ELR (cell line): ENCODE data around the gene EFNA4.
"Not testable (repeated sequence)": the region's sequence is repeated elsewhere in the genome, so short reads cannot be mapped to it uniquely, and the experiment has no call there.

Experiments used
- DNase-seq: peaks from one replicate; pipeline ENCODE4 v3.0.0-alpha.2; 2015; ENCODE audit warnings: low read depth

Gene EFNA4

DNA sequence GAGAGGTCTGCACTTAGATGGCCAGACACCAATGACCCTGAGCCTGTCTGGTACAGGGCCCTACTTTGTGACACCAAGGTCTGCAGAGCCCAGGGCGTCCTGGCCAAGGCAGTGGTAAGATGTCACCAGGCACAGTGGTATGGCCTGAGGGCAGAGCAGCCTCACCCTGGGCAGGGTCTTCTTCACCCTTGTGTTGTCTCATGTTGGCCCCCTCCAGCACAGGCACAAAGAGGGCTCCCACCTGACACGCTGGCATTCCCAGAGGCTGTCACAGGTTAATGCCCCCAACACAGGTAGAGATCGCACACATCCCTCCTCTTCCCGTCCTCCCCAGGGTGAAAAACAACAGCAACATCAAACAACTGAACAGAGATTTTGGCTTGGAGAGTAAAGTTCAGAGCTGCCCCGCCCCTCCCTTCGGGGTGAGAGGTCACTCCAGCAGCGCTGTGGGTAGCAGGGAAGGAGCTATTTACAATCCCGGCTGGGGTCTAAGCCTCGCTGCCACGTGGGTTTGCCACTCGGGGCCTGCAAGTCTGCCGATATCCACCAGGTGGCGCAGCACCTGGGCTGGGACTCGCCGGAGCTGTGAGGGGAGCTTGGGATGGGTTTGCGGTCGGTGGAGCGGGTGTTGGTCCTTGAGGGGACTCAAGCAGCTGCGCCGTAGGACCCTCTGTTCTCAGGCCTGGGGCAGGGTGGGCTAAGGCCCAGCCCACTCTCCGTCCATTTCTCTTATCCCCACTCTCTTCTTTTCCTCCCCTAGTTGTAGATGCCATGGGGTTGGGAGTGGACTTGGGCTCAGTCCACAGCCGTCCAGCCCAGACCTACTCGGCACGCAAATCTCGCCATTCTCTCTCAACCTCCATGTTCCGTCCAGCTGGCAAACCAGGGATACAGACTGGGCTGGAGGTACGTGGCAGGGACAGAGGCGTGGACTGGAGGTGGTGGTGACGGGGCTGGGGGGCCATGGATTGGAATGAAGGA, 27.8 kb downstream of the EFNA4 start:
- peak; percentile 77 for DNase-seq

DNA sequence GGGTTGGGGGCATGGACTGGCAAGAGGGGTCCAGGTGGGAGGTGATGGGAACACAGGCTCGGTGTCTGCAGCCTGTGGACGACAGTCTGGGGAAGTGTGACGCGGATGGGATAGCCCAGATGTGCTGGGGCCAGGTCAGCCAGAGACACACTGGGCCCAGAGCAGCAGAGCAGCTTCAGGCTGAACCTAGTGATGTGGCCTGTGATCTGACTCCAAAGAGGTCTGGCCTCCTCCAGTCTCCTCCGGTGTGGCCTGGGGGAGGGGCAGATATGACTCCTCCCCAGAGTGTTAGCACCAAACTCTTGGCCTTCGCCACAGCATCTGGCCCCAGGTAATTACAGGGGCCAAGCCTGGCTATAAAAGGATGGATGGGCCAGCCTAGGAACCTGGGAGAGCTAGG, 28.6 kb downstream of the EFNA4 start:
- no peak for DNase-seq

DNA sequence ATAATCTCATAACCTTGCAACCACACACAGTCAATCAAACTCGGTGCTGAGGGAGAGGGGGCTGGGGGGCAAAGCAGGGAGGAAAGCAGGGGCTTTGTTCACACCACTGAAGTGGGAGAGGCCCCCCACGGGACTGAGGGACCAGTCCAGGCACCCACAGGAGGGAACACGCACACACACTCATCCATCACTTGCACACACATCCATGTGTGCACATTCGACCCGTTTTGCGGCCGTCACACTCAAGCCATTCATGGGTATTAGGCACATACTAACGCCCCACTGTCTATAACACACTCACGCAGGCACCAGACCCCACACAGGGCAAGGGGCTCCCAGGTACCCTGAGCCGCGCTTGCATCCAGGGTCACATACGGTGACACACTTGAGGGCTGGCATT, 29.1 kb downstream of the EFNA4 start:
- no peak for DNase-seq

DNA sequence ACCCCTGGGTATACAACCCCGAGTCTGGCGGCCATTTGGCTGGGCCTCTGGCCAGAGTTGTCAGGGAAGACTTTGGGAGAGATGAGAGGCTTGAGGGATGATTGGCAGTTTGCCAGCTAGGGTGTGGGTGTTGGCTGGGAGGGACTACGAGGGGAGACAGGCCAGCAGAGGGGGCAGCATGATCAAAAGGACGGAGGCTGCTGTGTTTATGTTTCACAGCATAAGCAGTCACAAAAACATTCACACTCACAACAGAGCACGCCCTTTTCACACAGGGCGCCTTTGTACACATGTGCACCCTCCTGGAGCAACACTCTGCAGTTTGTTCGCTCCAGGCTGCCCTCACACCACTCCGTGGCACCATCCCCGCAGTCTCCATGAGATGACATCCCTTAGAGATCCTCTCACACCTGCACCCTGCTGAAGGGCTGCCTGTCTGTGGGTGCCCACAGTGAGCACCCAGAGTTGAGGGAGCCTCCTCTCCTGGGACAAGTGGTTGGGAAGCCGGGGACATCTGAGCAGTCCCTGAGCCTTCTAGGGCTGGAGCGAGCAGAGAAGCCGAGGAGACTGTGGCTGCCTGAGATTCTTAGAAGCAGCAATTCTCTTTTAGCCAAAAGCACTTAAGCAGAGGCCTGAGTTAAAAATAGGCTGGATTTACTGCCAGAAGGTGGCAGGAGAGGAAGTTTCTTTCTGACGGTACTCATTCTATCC, 30.5 kb downstream of the EFNA4 start:
- peak; percentile 62 for DNase-seq

DNA sequence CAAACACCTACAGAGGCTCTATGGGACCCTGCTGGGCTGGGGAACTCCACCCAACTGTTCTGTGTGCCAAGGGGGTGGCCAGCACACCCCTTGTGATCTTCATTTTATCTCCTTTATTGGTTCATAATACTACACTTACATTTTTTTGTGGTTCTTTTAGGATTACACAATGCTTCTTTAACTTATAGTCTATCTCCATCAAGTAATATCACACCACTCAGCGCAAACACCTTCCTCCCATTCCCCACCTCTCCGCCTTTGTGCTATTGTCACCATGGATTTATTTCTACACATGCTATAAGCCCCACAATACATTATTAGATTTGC, 31.0 kb downstream of the EFNA4 start:
- no peak for DNase-seq

DNA sequence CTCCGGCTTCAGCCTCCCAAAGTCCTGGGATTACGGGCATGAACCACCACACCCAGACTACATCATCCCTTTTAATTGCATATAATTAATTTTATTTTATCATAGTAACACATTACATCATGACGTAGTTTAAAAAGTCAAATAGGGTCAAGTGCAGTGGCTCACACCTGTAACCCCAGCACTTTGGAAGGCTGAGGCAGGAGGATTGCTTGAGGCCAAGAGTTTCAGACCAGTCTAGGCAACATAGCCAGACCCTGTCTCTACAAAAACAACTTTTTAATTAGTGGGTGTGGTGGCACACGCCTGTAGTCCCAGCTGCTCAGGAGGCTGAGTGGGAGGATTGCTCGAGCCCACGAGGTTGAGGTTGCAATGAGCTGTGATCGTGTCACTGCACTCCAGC, 35.8 kb downstream of the EFNA4 start:
- DNase-seq: no peak

DNA sequence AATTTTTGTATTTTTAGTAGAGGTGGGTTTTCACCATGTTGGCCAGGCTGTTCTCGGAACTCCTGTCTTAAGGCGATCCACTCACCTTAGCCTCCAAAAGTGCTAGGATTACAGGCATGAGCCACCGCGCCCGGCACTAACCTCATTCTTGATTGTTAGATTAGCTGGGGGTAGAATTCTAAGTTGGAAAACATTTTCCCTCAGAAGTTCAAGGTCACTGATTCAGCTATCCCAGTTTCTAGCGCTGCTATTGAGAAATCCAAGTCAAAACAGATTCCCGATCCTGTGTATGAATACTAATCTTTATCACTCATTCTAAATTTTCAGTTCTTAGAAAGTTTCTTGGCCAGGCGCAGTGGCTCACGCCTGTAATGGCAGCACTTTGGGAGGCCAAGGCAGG, 39.8 kb downstream of the EFNA4 start:
- DNase-seq: no peak

DNA sequence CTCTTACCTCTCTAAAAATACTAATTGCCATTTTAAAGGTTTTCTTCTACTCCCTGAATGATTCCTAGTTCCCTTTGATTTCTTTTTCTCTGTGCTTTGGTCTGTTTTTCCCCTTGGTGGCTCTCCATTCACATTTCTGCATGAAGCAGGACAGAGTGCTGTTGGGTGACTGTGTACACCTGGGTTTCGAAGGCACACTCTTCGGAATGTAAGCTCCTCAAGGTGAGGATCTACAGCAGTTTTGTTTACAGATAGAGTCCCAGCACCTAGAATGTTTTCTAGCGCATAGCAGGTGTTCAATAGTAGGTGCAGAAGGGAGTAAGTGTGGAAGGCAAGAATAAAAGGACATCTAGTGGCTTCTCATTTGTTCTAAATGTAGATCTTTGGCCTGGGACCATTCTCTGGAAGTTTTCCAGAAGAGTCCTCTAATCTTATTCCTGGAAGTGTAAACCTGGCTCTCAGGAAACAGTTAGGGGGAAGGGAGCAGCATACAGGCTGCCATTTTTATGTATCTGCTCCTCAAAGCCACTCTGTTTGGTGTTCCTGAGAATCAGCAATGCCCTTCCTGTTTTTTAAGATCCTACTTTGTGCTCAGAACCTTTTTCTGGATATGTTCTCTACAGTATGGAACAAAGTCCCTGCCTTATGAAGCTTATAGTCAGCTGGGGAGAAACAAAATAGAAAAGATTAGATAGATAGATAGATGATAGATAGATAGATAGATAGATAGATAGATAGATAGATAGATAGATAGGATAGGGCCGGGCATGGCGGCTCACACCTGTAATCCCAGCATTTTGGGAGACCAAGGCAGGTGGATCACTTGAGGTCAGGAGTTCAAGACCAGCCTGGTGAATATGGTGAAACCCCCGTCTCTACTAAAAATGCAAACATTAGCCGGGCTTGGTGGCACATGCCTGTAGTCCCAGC, 41.3 kb downstream of the EFNA4 start:
- no peak for DNase-seq

DNA sequence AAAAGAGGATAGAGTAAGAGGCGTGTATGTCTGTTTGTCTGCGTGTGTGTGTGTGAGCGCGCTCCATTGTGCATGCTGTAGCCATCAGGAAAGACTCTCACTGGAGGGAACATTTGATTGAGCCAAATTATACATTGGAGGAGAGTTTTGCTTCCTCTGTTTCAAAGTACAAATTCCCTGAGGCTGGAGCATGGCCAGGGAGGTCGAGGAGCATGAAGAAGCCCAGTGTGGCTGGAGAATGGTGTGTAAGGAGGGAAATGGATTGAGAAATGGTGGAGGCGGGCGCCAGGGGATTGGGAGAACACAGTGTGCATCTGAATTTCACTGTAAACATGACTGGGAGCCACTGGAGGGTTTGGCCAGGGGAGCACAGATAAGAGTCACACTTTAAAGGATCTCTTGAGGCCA, 42.1 kb downstream of the EFNA4 start:
- no peak for DNase-seq

DNA sequence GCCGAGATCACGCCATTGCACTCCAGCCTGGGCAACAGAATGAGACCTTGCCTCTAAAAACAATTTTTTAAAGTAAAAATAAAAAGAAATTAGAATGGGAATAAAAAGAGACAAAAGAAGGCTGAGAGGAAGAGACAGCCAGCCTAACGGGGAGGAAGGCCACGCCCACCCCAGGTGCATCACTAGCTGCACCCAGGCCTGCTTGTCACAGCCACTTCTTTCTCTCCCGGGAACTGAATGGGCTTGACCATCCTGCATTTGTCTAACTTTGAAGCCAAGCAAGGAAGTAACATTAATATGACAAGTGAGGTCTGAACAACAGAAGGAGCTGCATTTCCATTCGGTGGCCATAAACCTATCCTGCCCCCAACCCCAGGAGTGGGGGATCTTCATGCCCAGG, 43.3 kb downstream of the EFNA4 start:
- no peak for DNase-seq

DNA sequence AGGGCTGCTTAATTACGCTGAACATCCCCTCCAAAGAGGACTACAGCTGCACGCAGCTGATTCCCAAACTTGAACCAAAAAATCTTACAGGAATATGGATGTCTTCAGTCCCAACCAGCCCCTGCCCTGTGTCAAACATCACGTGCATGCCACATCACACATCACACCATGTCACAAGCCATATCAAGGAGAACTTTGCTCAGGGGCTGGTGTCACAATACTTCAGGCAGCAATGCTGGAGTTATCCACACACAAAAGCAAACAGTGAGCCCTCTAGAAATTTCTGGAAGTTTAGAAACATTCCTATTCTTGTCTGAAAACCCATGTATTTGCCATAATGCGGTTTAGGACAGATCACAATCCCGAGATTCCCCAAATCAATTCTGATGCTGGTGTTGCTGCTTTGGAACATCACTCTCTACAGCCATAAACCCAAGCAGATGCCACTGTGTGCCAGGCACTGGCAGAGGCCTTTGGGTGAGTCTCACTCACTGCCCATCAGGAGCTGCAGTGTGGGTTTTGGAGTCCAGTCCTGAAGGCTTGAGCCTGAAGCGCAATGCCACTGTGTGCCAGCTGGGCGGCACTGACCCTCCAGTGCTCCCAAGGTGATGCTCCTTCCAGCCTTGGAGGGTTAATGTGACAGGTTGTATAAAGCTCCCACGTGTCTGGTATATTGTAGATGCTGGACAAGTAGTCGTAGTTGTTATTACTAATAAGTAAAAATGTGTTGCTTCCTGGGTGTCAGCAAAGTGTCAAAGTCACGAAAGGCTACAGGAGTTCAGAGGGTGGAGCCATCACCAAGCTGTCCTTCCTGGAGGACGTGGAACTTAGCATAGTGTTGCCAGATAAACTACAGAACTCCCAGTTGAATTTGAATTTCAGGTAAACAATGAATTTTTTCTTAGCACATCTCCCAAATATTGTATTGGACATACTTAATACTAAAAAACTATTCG, 44.0 kb downstream of the EFNA4 start:
- no peak for DNase-seq

DNA sequence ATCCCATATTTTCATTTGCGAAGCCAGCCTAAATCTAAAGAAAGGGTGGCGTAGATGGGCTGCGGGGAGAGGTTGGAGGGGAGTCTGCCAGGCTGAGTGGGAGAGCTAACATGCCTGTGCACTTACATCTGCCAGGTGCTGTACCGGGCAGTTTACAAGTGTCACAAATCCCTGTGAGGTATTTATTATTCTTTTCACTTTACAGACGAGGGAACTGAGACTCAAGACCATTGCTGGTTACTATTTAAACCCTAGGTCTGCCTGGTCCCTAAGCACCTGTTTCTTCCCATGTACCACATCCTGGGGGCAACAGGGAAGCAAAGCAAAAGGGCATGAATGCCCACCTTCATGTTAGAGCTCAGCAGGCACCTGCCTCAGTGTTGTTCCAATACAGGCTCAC, 44.8 kb downstream of the EFNA4 start:
- no peak for DNase-seq

DNA sequence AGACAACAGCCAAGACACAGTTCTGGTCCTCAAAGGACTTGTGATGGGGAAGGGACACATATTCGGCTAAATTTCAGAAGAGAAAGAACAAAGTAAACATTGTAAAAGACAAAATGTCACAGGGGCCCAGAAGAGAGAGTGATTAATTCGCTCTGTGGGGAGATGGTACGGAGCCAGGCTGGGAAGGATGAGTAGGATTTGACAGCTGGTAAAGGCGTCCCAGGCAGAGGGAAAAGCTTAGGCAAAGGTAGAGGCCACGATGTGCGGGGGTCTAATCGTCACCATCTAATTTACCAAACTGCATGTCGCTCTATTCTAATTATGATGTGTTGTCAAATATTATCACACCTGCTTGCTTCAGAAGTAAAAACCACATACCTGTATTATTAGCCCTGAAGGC, 46.8 kb downstream of the EFNA4 start:
- DNase-seq: no peak

DNA sequence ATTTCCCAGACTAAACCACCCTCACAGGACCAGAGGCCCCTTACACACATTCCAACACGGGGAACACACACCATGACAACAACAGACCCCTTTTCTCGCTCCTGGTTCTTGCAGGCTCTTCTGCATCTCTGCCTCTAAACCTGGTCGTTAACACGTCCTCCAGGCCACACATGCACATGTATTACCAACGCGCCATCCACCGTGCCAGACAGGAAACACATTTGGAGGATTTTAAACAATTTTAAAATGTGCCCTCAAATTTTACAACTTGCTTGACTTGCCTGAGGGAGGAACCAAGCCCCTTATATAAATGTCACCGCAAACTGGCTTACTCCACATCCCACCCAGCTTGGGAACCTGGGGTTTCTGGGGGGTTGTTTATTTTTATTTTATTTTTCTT, 47.3 kb downstream of the EFNA4 start:
- no peak for DNase-seq

DNA sequence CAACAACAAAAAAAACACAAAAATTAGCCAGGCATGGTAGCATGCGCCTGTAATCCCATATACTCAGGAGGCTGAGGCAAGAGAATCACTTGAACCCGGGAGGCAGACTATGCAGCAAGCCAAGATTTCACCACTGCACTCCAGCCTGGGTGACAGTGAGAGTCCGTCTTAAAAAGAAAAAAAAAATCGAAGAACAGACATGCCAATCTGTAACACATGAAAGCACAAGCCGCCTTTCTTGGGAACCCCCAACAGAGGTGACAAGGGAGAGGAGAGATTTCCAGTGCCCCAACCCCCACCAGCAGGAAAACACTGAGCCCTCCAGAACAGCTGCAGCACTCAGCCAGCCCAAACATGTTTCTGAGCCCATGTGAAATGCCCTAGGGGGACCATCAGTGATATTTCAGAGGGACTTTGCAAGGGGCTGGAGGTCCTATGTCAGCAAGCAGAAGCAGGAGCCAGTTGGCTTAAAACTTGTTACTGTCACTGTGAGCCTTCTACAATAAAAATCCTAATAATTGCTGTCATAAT, 50.0 kb downstream of the EFNA4 start:
- no peak for DNase-seq

DNA sequence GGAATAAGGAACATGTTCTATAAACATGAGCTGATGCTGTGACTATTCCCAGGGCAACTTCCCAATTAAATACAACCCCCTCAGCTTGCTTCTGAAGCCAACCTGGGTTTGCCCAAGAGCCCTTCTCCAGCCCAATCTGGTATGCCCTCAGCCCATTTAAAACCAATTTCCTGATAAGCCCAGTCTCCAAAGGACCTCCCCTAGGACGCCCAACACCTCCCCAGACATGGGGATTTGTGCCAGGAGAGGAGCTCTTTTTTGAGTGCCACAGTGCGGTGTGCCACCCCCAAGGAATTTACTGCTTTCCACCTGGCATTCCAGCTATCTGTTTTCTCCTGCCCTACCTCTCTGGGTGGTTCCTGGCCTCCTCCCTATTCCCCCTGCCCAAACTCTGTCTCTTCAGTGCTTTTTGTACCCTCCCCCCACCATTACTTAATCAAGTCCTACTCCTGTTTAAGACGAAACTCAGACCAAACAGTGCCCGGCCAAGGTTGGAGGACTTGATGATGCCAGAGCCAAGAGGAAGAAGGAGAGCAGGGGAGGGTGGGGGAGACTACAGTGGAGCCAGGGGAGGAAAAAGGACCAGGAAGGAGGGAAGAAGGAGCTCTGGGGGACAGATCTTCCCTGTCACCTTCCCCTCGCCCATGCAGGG, 52.7 kb downstream of the EFNA4 start:
- DNase-seq: no peak

DNA sequence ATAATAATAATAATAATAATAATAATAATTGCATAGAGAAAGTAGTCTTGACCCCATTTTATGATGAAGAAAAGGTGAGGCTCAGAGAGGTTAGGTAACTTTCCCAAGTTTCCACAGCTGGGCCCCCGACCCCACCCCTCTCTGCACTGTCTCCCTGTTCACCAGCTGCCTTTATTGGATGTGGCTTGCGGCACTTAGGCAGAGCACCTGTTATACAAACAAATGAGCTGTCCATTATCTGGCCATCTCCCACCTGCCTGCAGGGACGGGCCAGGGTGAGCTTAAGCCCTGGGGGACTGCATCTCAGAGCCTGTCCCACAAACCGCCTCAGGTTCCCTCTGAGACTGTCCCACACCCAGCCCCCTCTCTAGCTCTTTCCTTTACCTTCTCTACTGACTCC, 54.1 kb downstream of the EFNA4 start:
- DNase-seq: no peak

DNA sequence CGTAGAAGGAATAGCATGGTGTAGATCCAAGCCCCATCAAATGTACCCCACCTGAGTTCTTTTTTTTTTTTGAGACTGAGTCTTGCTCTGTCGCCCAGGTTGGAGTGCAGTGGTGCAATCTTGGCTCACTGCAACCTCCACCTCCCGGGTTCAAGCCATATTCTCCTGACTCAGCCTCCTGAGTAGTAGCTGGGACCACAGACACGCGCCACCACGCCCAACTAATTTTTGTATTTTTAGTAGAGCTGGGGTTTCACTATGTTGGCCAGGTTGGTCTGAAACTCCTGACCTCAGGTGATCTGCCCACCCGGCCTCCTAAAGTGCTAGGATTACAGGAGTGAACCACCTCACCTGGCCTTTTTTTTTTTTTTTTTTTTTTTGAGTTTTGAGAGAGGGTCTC, 54.5 kb downstream of the EFNA4 start:
- DNase-seq: not testable (repeated sequence)
